ENCODE measurements around the gene SCN7A.

Gene SCN7A

GRCh38 chr2:166376488-166376828, 117.6 kb downstream of the SCN7A start:
- TF ChIP-seq Cebpa-rat (IDR thresholded peaks at IDR 0.05), result no peak
- peak overlapping the region; percentile 72 for H3K4me3 ChIP-seq
- H3K27ac ChIP-seq, result no peak overlapping the region
- no peak overlapping the region for H3K9ac ChIP-seq
- H4K20me1 ChIP-seq, result no peaks in the 10 kb centered on the region
- no peaks in the 10 kb centered on the region for H3K36me3 ChIP-seq
- H3K4me1 ChIP-seq, result peaks cover 18% of the 10 kb centered on the region
- H3K9me3 ChIP-seq, result no peaks in the 10 kb centered on the region
- peak overlapping the region; percentile 99 for H3K4me2 ChIP-seq
- no peaks in the 10 kb centered on the region for H3K27me3 ChIP-seq

- peak within 1 kb of the TSS; percentile 48 for H3K9ac ChIP-seq
- H4K20me1 ChIP-seq, result no peaks in the 10 kb centered on the region
- peak within 1 kb of the TSS; percentile 72 for H3K4me3 ChIP-seq
- H3K27ac ChIP-seq, result no peak within 1 kb of the TSS
- no peaks in the 10 kb centered on the region for H3K36me3 ChIP-seq
- peak within 1 kb of the TSS; percentile 99 for H3K4me2 ChIP-seq
- no peaks in the 10 kb centered on the region for H3K27me3 ChIP-seq
- no peak for TF ChIP-seq Cebpa-rat (IDR thresholded peaks at IDR 0.05)
- H3K9me3 ChIP-seq, result no peaks in the 10 kb centered on the region
- peaks cover 18% of the 10 kb centered on the region for H3K4me1 ChIP-seq
These were observed 118.1 kb downstream of the SCN7A start, which contains the start of gene SCN9A for GRCh38 chr2:166375736-166376487. Gene SCN9A, minus strand, starts transcription at chr2:166375944. Its CDS starts 64,188 bp downstream, at chr2:166311756.

- no peak overlapping the region for H3K27ac ChIP-seq
These were observed 118.8 kb downstream of the SCN7A start for GRCh38 chr2:166375195-166375735.

GRCh38 chr2:166373951-166374350, 120.1 kb downstream of the SCN7A start:
- Histone ChIP-seq H3K9ac (no peak overlapping the region), H4K20me1 (no peaks in the 10 kb centered on the region), H3K4me2 (peak overlapping the region; percentile 28; the same call in 1 of the 2 replicates), H3K27me3 (no peaks in the 10 kb centered on the region), H3K4me3 (no peak overlapping the region), H3K36me3 (no peaks in the 10 kb centered on the region), H3K27ac (no peak overlapping the region), H3K4me1 (peaks cover 18% of the 10 kb centered on the region), H3K9me3 (no peaks in the 10 kb centered on the region)
- TF ChIP-seq Cebpa-rat (IDR thresholded peaks at IDR 0.05), result no peak

More at GRCh38 chr2:166375195-166375735, 118.8 kb downstream of the SCN7A start:
- H3K27me3 ChIP-seq, result no peaks in the 10 kb centered on the region
- no peak for TF ChIP-seq Cebpa-rat (IDR thresholded peaks at IDR 0.05)
- no peaks in the 10 kb centered on the region for H4K20me1 ChIP-seq
- H3K4me2 ChIP-seq, result peak overlapping the region; percentile 99
- H3K36me3 ChIP-seq, result no peaks in the 10 kb centered on the region
- peaks cover 18% of the 10 kb centered on the region for H3K4me1 ChIP-seq
- H3K9me3 ChIP-seq, result no peaks in the 10 kb centered on the region
- H3K4me3 ChIP-seq, result peak overlapping the region; percentile 72
- peak overlapping the region; percentile 48 for H3K9ac ChIP-seq

GRCh38 chr2:166373539-166373938, 120.5 kb downstream of the SCN7A start:
- TF ChIP-seq Cebpa-rat (IDR thresholded peaks at IDR 0.05), result no peak
- Histone ChIP-seq H3K4me3 (no peak overlapping the region), H3K27ac (no peak overlapping the region), H4K20me1 (no peaks in the 10 kb centered on the region), H3K36me3 (no peaks in the 10 kb centered on the region), H3K4me2 (no peak overlapping the region), H3K9me3 (no peaks in the 10 kb centered on the region), H3K27me3 (no peaks in the 10 kb centered on the region), H3K4me1 (peaks cover 18% of the 10 kb centered on the region), H3K9ac (no peak overlapping the region)

- Histone ChIP-seq H3K9me3 (no peaks in the 10 kb centered on the region), H3K36me3 (no peaks in the 10 kb centered on the region), H3K27ac (no peak overlapping the region), H3K4me3 (no peak overlapping the region), H4K20me1 (no peaks in the 10 kb centered on the region), H3K9ac (no peak overlapping the region), H3K27me3 (no peaks in the 10 kb centered on the region), H3K4me2 (no peak overlapping the region), H3K4me1 (peaks cover 18% of the 10 kb centered on the region)
- TF ChIP-seq Cebpa-rat (IDR thresholded peaks at IDR 0.05), result no peak
These were observed 120.9 kb downstream of the SCN7A start for GRCh38 chr2:166373105-166373504.

GRCh38 chr2:166372046-166372445, 122.0 kb downstream of the SCN7A start:
- Histone ChIP-seq H4K20me1 (no peaks in the 10 kb centered on the region), H3K4me2 (no peak overlapping the region), H3K4me1 (peaks cover 18% of the 10 kb centered on the region), H3K4me3 (no peak overlapping the region), H3K36me3 (no peaks in the 10 kb centered on the region), H3K27ac (no peak overlapping the region), H3K9ac (no peak overlapping the region), H3K27me3 (no peaks in the 10 kb centered on the region), H3K9me3 (no peaks in the 10 kb centered on the region)
- TF ChIP-seq Cebpa-rat (IDR thresholded peaks at IDR 0.05), result no peak

- Histone ChIP-seq H3K4me1 (no peaks in the 10 kb centered on the region), H3K9ac (no peak overlapping the region), H3K4me3 (no peak overlapping the region), H3K27ac (no peak overlapping the region), H3K27me3 (no peaks in the 10 kb centered on the region), H3K9me3 (no peaks in the 10 kb centered on the region), H3K36me3 (no peaks in the 10 kb centered on the region), H4K20me1 (no peaks in the 10 kb centered on the region), H3K4me2 (no peak overlapping the region)
- no peak for TF ChIP-seq Cebpa-rat (IDR thresholded peaks at IDR 0.05)
These were observed 128.1 kb downstream of the SCN7A start for GRCh38 chr2:166365803-166366420.

- no peak for TF ChIP-seq Cebpa-rat (IDR thresholded peaks at IDR 0.05)
- Histone ChIP-seq H3K9me3 (no peaks in the 10 kb centered on the region), H3K4me2 (no peak overlapping the region), H4K20me1 (no peaks in the 10 kb centered on the region), H3K27ac (no peak overlapping the region), H3K27me3 (no peaks in the 10 kb centered on the region), H3K9ac (no peak overlapping the region), H3K36me3 (no peaks in the 10 kb centered on the region), H3K4me1 (no peaks in the 10 kb centered on the region), H3K4me3 (no peak overlapping the region)
These were observed 128.8 kb downstream of the SCN7A start for GRCh38 chr2:166365239-166365638.

GRCh38 chr2:166364476-166365161, 129.4 kb downstream of the SCN7A start:
- no peak overlapping the region for H3K9ac ChIP-seq
- no peak overlapping the region for H3K4me3 ChIP-seq
- no peak overlapping the region for H3K4me2 ChIP-seq
- no peak for TF ChIP-seq Cebpa-rat (IDR thresholded peaks at IDR 0.05)
- no peaks in the 10 kb centered on the region for H3K36me3 ChIP-seq
- no peaks in the 10 kb centered on the region for H3K27me3 ChIP-seq
- no peaks in the 10 kb centered on the region for H3K9me3 ChIP-seq
- H4K20me1 ChIP-seq, result no peaks in the 10 kb centered on the region
- H3K27ac ChIP-seq, result no peak overlapping the region
- no peaks in the 10 kb centered on the region for H3K4me1 ChIP-seq
